ENCODE results near the gene SLC16A4.

DNA sequence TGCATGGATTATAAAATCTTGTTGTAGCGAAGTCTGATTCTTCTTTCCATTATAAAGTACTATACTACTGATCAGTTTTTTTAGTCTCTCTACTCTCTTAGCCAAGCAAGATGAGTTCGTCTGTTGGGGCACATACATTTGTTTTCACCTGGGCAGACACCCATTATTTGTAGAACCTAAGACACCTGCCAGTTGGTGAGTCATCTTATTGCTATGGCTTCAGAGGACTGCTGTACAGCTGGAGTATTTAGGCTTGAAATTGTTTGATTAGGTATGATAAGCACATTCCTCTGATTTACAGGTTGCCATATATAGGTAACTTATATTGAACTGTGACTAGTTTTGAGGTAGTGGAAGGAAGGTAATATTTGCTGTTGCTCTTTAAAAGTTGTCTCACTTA lies 34.4 kb downstream of the SLC16A4 start:
- TF ChIP-seq CTCF (IDR thresholded peaks at IDR 0.05), result no peak
- no peak for TF ChIP-seq EZH2 (IDR thresholded peaks at IDR 0.05; ENCODE audit: borderline replicate concordance, insufficient read depth, low read depth, low read length, poor library complexity, severe bottlenecking)
